Testis (tissue), 3 donors: ENCODE data around the gene OXA1L. TPM values are rescaled to one million over a fixed set of nuclear protein-coding genes. Genes with fewer than 3 reads are reported as not detected.
"Not testable (repeated sequence)": the region's sequence is repeated elsewhere in the genome, so short reads cannot be mapped to it uniquely, and the experiment has no call there.

ENCODE experiments used
- DNase-seq: peaks from one replicate; pipeline ENCODE4 v3.0.0-alpha.2; 2019
- H3K27ac ChIP-seq, 2 donors: fragments of 200-600 bp; sonication (generic); one replicate each; pipeline ENCODE4 v1.5.1; 2019
- H3K27me3 ChIP-seq: fragments of 200-600 bp; sonication (generic); one replicate; pipeline ENCODE4 v1.5.1; 2019
- H3K36me3 ChIP-seq: fragments of 200-600 bp; sonication (generic); one replicate; pipeline ENCODE4 v1.5.1; 2017; ENCODE audit warnings: low read depth; ENCODE audit errors: missing control alignments
- H3K4me1 ChIP-seq: fragments of 200-600 bp; sonication (generic); one replicate; pipeline ENCODE4 v1.5.1; 2019
- H3K4me3 ChIP-seq, 2 donors: fragments of 200-600 bp; sonication (generic); one replicate each; pipeline ENCODE4 v1.5.1; 2017 to 2019
- H3K9me3 ChIP-seq: fragments of 200-600 bp; sonication (generic); one replicate; pipeline ENCODE4 v1.5.1; 2017
- POLR2A ChIP-seq: fragments of 450-650 bp; IDR thresholded peaks from one replicate; pipeline ENCODE4 v1.6.1; 2017; ENCODE audit warnings: antibody characterized with exemption, mild to moderate bottlenecking, moderate library complexity
- WGBS, 2 donors: methylation state at CpG; one replicate each; pipeline ENCODE4 v1.1.5; 2018; 5-methylcytosine and 5-hydroxymethylcytosine counted together
- intact Hi-C: fragments of 100-400 bp; cut with DNase I; formaldehyde crosslinking; loops from one replicate; pipeline ENCODE4 v1.15.1; 2023; ENCODE audit warnings: low total_unique reads
- polyA plus RNA-seq: library from polyadenylated mRNA; stranded (reverse); fragments of 350-450 nt; fragmentation: Illumina TruSeq; extraction: RNeasy Lipid Tissue Mini Kit (QIAGEN cat#74804); gene quantifications from one replicate; pipeline ENCODE4 v1.2.3, GENCODE V29; 2014; ENCODE audit warnings: low read depth, low replicate concordance; ENCODE audit not compliant: insufficient read depth
- total RNA-seq, 2 donors: library from RNA; depleted of rRNA; stranded (reverse); fragments of >200 nt; gene quantifications; one replicate each; pipeline ENCODE4 v1.2.3, GENCODE V29; 2016
- TF ChIP-seq, protein P1 (sequence below), 3 experiments: fragments of 450-650 bp in 2 of 3; fragments of 200-600 bp in 1 of 3; sonication (generic) in 1 of 3; IDR thresholded peaks; one replicate each; pipeline ENCODE4 v1.5.1; 2016 to 2019; ENCODE audit warnings: antibody characterized with exemption in 3 of 3, mild to moderate bottlenecking in 2 of 3, moderate library complexity in 1 of 3

The OXA1L gene
- total and polyA plus RNA-seq, 3 donors from 2014 or later = 61.7 to 79.8 (median 76.8) TPM

DNA sequence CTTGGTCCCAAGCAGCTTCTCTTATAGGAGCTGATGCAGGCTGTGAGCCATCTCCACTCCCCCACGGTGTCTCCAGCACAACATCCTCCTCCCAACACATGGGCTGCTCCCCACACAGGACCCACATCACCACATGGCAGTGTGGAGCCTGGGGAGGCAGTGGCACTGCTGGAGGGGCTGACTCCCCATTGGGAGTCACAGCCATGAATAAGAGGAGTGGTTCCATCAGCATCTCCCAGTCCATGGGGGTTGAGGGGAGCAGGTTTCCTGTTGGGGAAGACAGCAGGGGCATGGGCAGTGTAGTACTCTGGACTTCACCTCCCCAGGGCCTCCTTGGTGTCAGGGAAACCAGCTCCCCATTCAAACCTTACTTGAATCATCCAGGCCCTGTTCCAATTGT is 40.5 kb upstream of the OXA1L start:
- TF ChIP-seq, protein P1, sequence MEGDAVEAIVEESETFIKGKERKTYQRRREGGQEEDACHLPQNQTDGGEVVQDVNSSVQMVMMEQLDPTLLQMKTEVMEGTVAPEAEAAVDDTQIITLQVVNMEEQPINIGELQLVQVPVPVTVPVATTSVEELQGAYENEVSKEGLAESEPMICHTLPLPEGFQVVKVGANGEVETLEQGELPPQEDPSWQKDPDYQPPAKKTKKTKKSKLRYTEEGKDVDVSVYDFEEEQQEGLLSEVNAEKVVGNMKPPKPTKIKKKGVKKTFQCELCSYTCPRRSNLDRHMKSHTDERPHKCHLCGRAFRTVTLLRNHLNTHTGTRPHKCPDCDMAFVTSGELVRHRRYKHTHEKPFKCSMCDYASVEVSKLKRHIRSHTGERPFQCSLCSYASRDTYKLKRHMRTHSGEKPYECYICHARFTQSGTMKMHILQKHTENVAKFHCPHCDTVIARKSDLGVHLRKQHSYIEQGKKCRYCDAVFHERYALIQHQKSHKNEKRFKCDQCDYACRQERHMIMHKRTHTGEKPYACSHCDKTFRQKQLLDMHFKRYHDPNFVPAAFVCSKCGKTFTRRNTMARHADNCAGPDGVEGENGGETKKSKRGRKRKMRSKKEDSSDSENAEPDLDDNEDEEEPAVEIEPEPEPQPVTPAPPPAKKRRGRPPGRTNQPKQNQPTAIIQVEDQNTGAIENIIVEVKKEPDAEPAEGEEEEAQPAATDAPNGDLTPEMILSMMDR (IDR thresholded peaks at IDR 0.05) = no peak
- TF ChIP-seq POLR2A = no peak
- no peaks in the 10 kb centered on the region for H3K4me1 ChIP-seq
- 37% methylated on average over 1 of the region's 1 CpG; no CpG with 5 or more reads in 1 of the 2 donors for WGBS, 2 donors
- H3K4me3 ChIP-seq = no peak overlapping the region
- no peak for DNase-seq
- intact Hi-C loops = no loop called here
- no peaks in the 10 kb centered on the region for H3K36me3 ChIP-seq
- H3K27ac ChIP-seq = no peak overlapping the region
- H3K27me3 ChIP-seq = no peaks in the 10 kb centered on the region
- H3K9me3 ChIP-seq = no peaks in the 10 kb centered on the region

DNA sequence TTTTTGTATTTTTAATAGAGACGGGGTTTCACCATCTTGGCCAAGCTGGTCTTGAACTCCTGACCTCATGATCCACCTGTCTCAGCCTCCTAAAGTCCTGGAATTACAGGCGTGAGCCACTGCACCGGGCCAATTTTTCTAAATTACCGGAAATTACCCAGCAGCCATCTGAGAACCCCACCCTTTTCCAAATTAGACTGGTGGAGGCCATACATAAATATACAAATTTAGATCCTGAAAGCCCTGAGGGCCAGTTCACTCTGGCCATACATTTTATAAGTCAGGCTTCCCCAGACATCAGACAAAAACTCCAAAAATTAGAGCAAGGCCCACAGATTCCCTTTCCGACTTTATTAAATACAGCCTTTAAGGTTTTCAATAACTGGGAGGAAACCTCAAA is 34.4 kb upstream of the OXA1L start:
- H3K9me3 ChIP-seq, H3K27me3 ChIP-seq, H3K4me1 ChIP-seq, intact Hi-C loops, H3K4me3 ChIP-seq, H3K27ac ChIP-seq, H3K36me3 ChIP-seq, DNase-seq: not testable (repeated sequence)
- 89 to 94% methylated on average over 5 of the region's 5 CpGs for WGBS, 2 donors

- TF ChIP-seq POLR2A = no peak
- TF ChIP-seq, protein P1 (IDR thresholded peaks at IDR 0.05) = no peak
- intact Hi-C loops = no loop called here
- no peak for DNase-seq
- no peak overlapping the region for H3K4me3 ChIP-seq
- no peaks in the 10 kb centered on the region for H3K9me3 ChIP-seq
- no peaks in the 10 kb centered on the region for H3K4me1 ChIP-seq
- no peak overlapping the region for H3K27ac ChIP-seq
- 38 to 56% methylated on average over 2 of the region's 2 CpGs for WGBS, 2 donors
- no peaks in the 10 kb centered on the region for H3K27me3 ChIP-seq
- no peaks in the 10 kb centered on the region for H3K36me3 ChIP-seq
Observed at GRCh38 chr14:22733829-22734228, 32.7 kb upstream of the OXA1L start.

DNA sequence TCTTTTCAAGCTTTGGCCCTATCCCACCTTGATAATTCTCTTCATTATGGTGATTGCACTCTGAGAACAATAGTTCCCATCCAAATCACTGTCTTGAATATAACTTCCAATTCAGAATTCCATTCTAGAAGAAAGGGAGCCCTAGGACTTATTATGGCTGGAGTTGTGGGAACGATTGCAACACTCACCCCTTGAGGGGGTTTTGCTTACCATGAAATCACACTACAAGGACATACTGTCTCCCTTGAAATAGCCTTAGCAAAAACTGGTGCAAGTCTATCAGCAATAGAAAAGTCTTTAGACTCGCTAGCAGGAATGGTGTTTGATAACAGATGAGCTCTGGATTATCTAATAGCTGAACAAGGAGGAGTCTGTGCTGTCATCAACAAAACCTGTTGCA is 31.4 kb upstream of the OXA1L start:
- TF ChIP-seq POLR2A = no peak
- TF ChIP-seq, protein P1 (IDR thresholded peaks at IDR 0.05) = no peak
- Histone ChIP-seq H3K27ac (no peak overlapping the region), H3K4me3 (no peak overlapping the region), H3K4me1 (no peaks in the 10 kb centered on the region), H3K36me3 (no peaks in the 10 kb centered on the region), H3K27me3 (no peaks in the 10 kb centered on the region), H3K9me3 (no peaks in the 10 kb centered on the region)
- DNase-seq = no peak
- intact Hi-C loops = no loop called here
- 68 to 79% methylated on average over 2 of the region's 2 CpGs for WGBS, 2 donors

GRCh38 chr14:22736384-22736783 is 30.1 kb upstream of the OXA1L start:
- H3K9me3 ChIP-seq, H3K4me1 ChIP-seq, H3K36me3 ChIP-seq, H3K27ac ChIP-seq, H3K4me3 ChIP-seq, H3K27me3 ChIP-seq, DNase-seq, intact Hi-C loops: not testable (repeated sequence)
- 66 to 80% methylated on average over 13 to 14 of the region's 14 CpGs for WGBS, 2 donors

DNA sequence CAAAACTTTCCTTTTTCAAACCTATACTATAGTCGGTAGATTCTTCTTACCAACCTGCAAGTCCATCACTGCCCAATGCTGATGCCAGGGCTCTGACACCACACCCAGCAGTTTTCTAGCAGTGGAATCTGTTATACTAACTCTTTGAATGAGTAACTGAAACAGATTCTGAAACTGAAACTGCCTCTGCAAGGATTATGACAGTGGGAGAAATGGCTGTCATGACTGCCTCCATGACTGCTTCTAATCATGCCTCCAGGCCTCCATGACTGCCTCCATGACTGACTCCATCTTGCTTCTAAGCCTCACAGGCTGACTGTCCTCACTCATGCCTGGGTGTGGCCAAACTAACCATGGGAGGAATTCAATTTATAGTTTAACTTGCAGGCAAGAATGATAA is 29.4 kb upstream of the OXA1L start:
- H3K4me3 ChIP-seq = no peak overlapping the region
- intact Hi-C loops = no loop called here
- H3K27me3 ChIP-seq = no peaks in the 10 kb centered on the region
- WGBS, 2 donors = 93 to 97% methylated on average over 1 of the region's 1 CpG
- TF ChIP-seq, protein P1 (IDR thresholded peaks at IDR 0.05) = no peak
- no peak for TF ChIP-seq POLR2A
- H3K4me1 ChIP-seq = no peaks in the 10 kb centered on the region
- DNase-seq = no peak
- H3K36me3 ChIP-seq = no peaks in the 10 kb centered on the region
- H3K9me3 ChIP-seq = no peaks in the 10 kb centered on the region
- H3K27ac ChIP-seq = no peak overlapping the region
